ENCODE results near the gene LCOR. TPM values are rescaled to one million over a fixed set of nuclear protein-coding genes. Genes with fewer than 3 reads are reported as not detected.

The LCOR gene
- total and polyA plus RNA-seq, 2 of the 13 experiments (the other 11 are each of a cell fraction or from before 2014, with no cell fraction given) = 12.4 to 23.7 TPM

- no peak for TF ChIP-seq SNRNP70 (IDR thresholded peaks at IDR 0.05; ENCODE audit: low read depth, low read length)
- TF ChIP-seq PCBP2 (optimal IDR thresholded peaks at IDR 0.05; ENCODE audit: low read depth, low read length, poor library complexity, severe bottlenecking) = no peak
- TF ChIP-seq TCF7L2 (IDR thresholded peaks at IDR 0.05; ENCODE audit: low read depth, low read length) = no peak
- 0 out of 2 replicates have a peak, but pooled peaks have one; percentile 39 for TF ChIP-seq YEATS4 (CRISPR knock-in tag; IDR thresholded peaks at IDR 0.05; ENCODE audit: borderline replicate concordance)
- TF ChIP-seq ZKSCAN8 (CRISPR knock-in tag; IDR thresholded peaks at IDR 0.05; ENCODE audit: borderline replicate concordance) = no peak
- TF ChIP-seq TARDBP (CRISPR knock-in tag; IDR thresholded peaks at IDR 0.05) = no peak
- TF ChIP-seq KLF6 (CRISPR knock-in tag; IDR thresholded peaks at IDR 0.05) = no peak
- TF ChIP-seq TCF7 (IDR thresholded peaks at IDR 0.05; ENCODE audit: low read depth) = no peak
- TF ChIP-seq ASH2L (IDR thresholded peaks at IDR 0.05; ENCODE audit: insufficient read length, low read depth, low read length) = no peak
- no peak for TF ChIP-seq HOMEZ (CRISPR knock-in tag; IDR thresholded peaks at IDR 0.05; ENCODE audit: low read depth)
- no peak for TF ChIP-seq HOXA3 (CRISPR knock-in tag; IDR thresholded peaks at IDR 0.05)
- no peak for TF ChIP-seq ZNF296 (CRISPR knock-in tag; conservative IDR thresholded peaks at IDR 0.05)
- no peak for TF ChIP-seq BORCS8-MEF2B (CRISPR knock-in tag; IDR thresholded peaks at IDR 0.05)
- TF ChIP-seq RNF2 (conservative IDR thresholded peaks at IDR 0.05; ENCODE audit: low read depth) = no peak
- no peak for TF ChIP-seq DBP (CRISPR knock-in tag; IDR thresholded peaks at IDR 0.05; ENCODE audit: not compliant biosample characterization)
- TF ChIP-seq STAG1 (CRISPR knock-in tag; IDR thresholded peaks at IDR 0.05) = no peak
- TF ChIP-seq, protein P1, sequence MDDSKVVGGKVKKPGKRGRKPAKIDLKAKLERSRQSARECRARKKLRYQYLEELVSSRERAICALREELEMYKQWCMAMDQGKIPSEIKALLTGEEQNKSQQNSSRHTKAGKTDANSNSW (CRISPR knock-in tag; IDR thresholded peaks at IDR 0.05; ENCODE audit: borderline replicate concordance) = no peak
- TF ChIP-seq ZFX (CRISPR knock-in tag; IDR thresholded peaks at IDR 0.05; ENCODE audit: low read depth) = 0 out of 2 replicates have a peak, but pooled peaks have one; percentile 5
- TF ChIP-seq SETDB1 (CRISPR knock-in tag; IDR thresholded peaks at IDR 0.05; ENCODE audit: borderline replicate concordance) = no peak
- no peak; the same call in 1 of the 2 replicates for TF ChIP-seq ZNF564 (CRISPR knock-in tag; IDR thresholded peaks at IDR 0.05)
- no peak for TF ChIP-seq PAWR (CRISPR knock-in tag; IDR thresholded peaks at IDR 0.05; ENCODE audit: borderline replicate concordance)
- no peak for TF ChIP-seq NFATC3 (CRISPR knock-in tag; IDR thresholded peaks at IDR 0.05)
- no peak for TF ChIP-seq ATAD3A (CRISPR knock-in tag; IDR thresholded peaks at IDR 0.05)
- TF ChIP-seq TBX3 (IDR thresholded peaks at IDR 0.05; ENCODE audit: borderline replicate concordance) = no peak
- TF ChIP-seq TRIM24 (CRISPR knock-in tag; IDR thresholded peaks at IDR 0.05) = no peak
- TF ChIP-seq JARID2 (CRISPR knock-in tag; IDR thresholded peaks at IDR 0.05; ENCODE audit: insufficient replicate concordance) = no peak
- no peak for TF ChIP-seq ZNF891 (CRISPR knock-in tag; IDR thresholded peaks at IDR 0.05)
- peak; percentile 89 for TF ChIP-seq AGO2 (optimal IDR thresholded peaks at IDR 0.05; ENCODE audit: low read depth, low read length)
- no peak for TF ChIP-seq MTA1 (CRISPR knock-in tag; IDR thresholded peaks at IDR 0.05; ENCODE audit: borderline replicate concordance)
- TF ChIP-seq PHF8 (CRISPR knock-in tag; IDR thresholded peaks at IDR 0.05) = no peak
- TF ChIP-seq SMAD1 (CRISPR knock-in tag; IDR thresholded peaks at IDR 0.05; ENCODE audit: borderline replicate concordance, low read depth) = no peak; the same call in 1 of the 2 replicates
- no peak for TF ChIP-seq CEBPG (CRISPR knock-in tag; IDR thresholded peaks at IDR 0.05)
- no peak for TF ChIP-seq DMAP1 (CRISPR knock-in tag; IDR thresholded peaks at IDR 0.05)
Measured at GRCh38 chr10:96832721-96833219, 672 bp downstream of the LCOR start (continued).
